ENCODE data around the gene ABCG4.
"Not testable (repeated sequence)": the region's sequence is repeated elsewhere in the genome, so short reads cannot be mapped to it uniquely, and the experiment has no call there.

Gene ABCG4

GRCh38 chr11:119116601-119117000, 32.3 kb upstream of the ABCG4 start:
- DNase-seq, result no peak

- DNase-seq, result no peak
Measured at GRCh38 chr11:119117004-119117706, 31.7 kb upstream of the ABCG4 start.

- no peak for DNase-seq
Measured at GRCh38 chr11:119118227-119118626, 30.6 kb upstream of the ABCG4 start.

GRCh38 chr11:119118946-119119345, 29.9 kb upstream of the ABCG4 start:
- no peak for DNase-seq

GRCh38 chr11:119120639-119121007, 28.2 kb upstream of the ABCG4 start:
- no peak for DNase-seq

GRCh38 chr11:119121008-119121810, 27.6 kb upstream of the ABCG4 start, which contains the start of gene HINFP:
Gene HINFP, plus strand, starts transcription at chr11:119121580. Its CDS starts 5,365 bp downstream, at chr11:119126945.
- peak; percentile 85 for DNase-seq

GRCh38 chr11:119121811-119122124, 27.1 kb upstream of the ABCG4 start:
- no peak for DNase-seq

- DNase-seq, result no peak
Measured at GRCh38 chr11:119125821-119126220, 23.0 kb upstream of the ABCG4 start.

GRCh38 chr11:119126675-119127268, 22.1 kb upstream of the ABCG4 start:
- no peak for DNase-seq

GRCh38 chr11:119130662-119131061, 18.2 kb upstream of the ABCG4 start:
- no peak for DNase-seq

- no peak for DNase-seq
Measured at GRCh38 chr11:119134389-119134978, 14.4 kb upstream of the ABCG4 start.

- not testable (repeated sequence) for DNase-seq
Measured at GRCh38 chr11:119139276-119139675, 9.6 kb upstream of the ABCG4 start.

- DNase-seq, result peak; percentile 62
Measured at GRCh38 chr11:119144825-119145486, 3.9 kb upstream of the ABCG4 start.

GRCh38 chr11:119145551-119145950, 3.3 kb upstream of the ABCG4 start:
- DNase-seq, result no peak

GRCh38 chr11:119147604-119148333, 1.1 kb upstream of the ABCG4 start:
- DNase-seq, result peak; percentile 83

GRCh38 chr11:119148720-119149017, 183 bp upstream of the ABCG4 start:
- DNase-seq, result no peak

GRCh38 chr11:119149786-119150275, 979 bp downstream of the ABCG4 start:
- no peak for DNase-seq

- no peak for DNase-seq
Measured at GRCh38 chr11:119152043-119152442, 3.2 kb downstream of the ABCG4 start.

- no peak for DNase-seq
Measured at GRCh38 chr11:119152604-119153003, 3.8 kb downstream of the ABCG4 start.

GRCh38 chr11:119153049-119153818, 4.4 kb downstream of the ABCG4 start:
- DNase-seq, result no peak

- no peak for DNase-seq
Measured at GRCh38 chr11:119154178-119154577, 5.3 kb downstream of the ABCG4 start.
